ENCODE data around the gene NOC3L.

DNA sequence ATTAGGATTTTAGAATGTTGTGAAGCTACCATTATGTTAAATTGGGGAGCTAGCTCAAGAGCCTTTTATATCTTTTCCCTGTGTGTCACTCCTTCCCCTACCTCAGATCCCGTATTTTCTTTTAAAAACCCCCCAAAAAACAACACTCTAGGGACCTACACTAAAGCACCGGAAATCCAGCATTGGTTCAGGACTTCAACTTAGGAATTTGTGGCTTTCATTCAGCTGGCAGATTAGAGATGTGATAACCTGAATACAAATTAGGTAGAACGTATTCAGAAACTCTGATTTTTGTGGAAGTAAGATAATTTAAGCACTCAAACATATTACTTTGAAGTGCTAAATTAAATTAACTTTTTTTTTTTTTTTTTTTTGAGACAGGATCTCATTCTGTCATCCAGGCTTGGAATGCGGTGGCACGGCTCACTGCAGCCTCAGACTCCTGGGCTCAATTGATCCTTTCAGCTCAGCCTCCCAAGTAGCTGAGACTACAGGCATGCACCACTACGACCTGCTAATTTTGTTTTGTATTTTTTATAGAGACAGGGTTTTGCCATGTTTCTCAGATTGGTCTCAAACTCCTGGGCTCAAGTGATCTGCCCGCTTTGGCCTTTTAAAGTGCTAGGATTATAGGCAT lies 46.4 kb upstream of the NOC3L start:
- TF ChIP-seq POLR2A (IDR thresholded peaks at IDR 0.05; ENCODE audit: low read length) (no peak), GATA1 (IDR thresholded peaks at IDR 0.05; ENCODE audit: low read depth, low read length) (no peak)

All from erythroblast (primary cell).